Suppressor macrophage treated with lipopolysaccharide for 4 hours (primary cell): ENCODE measurements around the gene ATP10D.
A peak's percentile ranks its signal among the peaks of the same experiment; 100 is the strongest.
"Not testable (repeated sequence)": the region's sequence is repeated elsewhere in the genome, so short reads cannot be mapped to it uniquely, and the experiment has no call there.

ENCODE experiments used
- DNase-seq: peaks from one replicate; pipeline ENCODE4 v3.0.0-alpha.2; 2020

The ATP10D gene

GRCh38 chr4:47485047-47485692 lies at the start of gene ATP10D:
Gene ATP10D (plus strand): TSS chr4:47485275. CDS start chr4:47512541, 27,266 bp downstream.
- DNase-seq, result peak; percentile 94

- DNase-seq, result peak; percentile 66
Measured at GRCh38 chr4:47442980-47443379, 42.1 kb upstream of the ATP10D start.

GRCh38 chr4:47444031-47444430 lies 41.0 kb upstream of the ATP10D start:
- no peak for DNase-seq

GRCh38 chr4:47451657-47452056 lies 33.4 kb upstream of the ATP10D start:
- DNase-seq, result no peak

- no peak for DNase-seq
Measured at GRCh38 chr4:47462799-47463234, 22.3 kb upstream of the ATP10D start.

- DNase-seq, result peak; percentile 99
Measured at GRCh38 chr4:47463235-47463956, 21.7 kb upstream of the ATP10D start, which contains the start of gene COMMD8. Gene COMMD8 (minus strand): TSS chr4:47463702. CDS start chr4:47463651, 51 bp downstream.

- no peak for DNase-seq
Measured at GRCh38 chr4:47465004-47465403, 20.1 kb upstream of the ATP10D start.

- DNase-seq, result no peak
Measured at GRCh38 chr4:47466056-47466785, 18.9 kb upstream of the ATP10D start.

GRCh38 chr4:47468706-47469365 lies 16.2 kb upstream of the ATP10D start:
- no peak for DNase-seq

- DNase-seq, result no peak
Measured at GRCh38 chr4:47469951-47470350, 15.1 kb upstream of the ATP10D start.

GRCh38 chr4:47471064-47471463 lies 14.0 kb upstream of the ATP10D start:
- no peak for DNase-seq

GRCh38 chr4:47471591-47471990 lies 13.5 kb upstream of the ATP10D start:
- DNase-seq, result no peak

GRCh38 chr4:47473141-47473750 lies 11.8 kb upstream of the ATP10D start:
- no peak for DNase-seq

GRCh38 chr4:47474799-47475198 lies 10.3 kb upstream of the ATP10D start:
- DNase-seq, result no peak

- DNase-seq, result no peak
Measured at GRCh38 chr4:47475411-47475810, 9.7 kb upstream of the ATP10D start.

- DNase-seq, result no peak
Measured at GRCh38 chr4:47478804-47479203, 6.3 kb upstream of the ATP10D start.

GRCh38 chr4:47482326-47482725 lies 2.7 kb upstream of the ATP10D start:
- DNase-seq, result peak; percentile 75

GRCh38 chr4:47483745-47484144 lies 1.3 kb upstream of the ATP10D start:
- no peak for DNase-seq

GRCh38 chr4:47484168-47484567 lies 907 bp upstream of the ATP10D start:
- DNase-seq, result no peak

- DNase-seq, result no peak
Measured at GRCh38 chr4:47485768-47486167, 693 bp downstream of the ATP10D start.

GRCh38 chr4:47486231-47486673 lies 1.2 kb downstream of the ATP10D start:
- DNase-seq, result no peak

GRCh38 chr4:47486727-47487126 lies 1.7 kb downstream of the ATP10D start:
- DNase-seq, result not testable (repeated sequence)

GRCh38 chr4:47488706-47489105 lies 3.6 kb downstream of the ATP10D start:
- DNase-seq, result no peak
